HepG2 (cell line): Measurements from ENCODE around the gene AKIRIN1. TPM values are rescaled to one million over a fixed set of nuclear protein-coding genes. Genes with fewer than 3 reads are reported as not detected.
A peak's percentile ranks its signal among the peaks of the same experiment; 100 is the strongest.

ENCODE experiments used
- DNMT3B ChIP-seq: conservative IDR thresholded peaks from 2 replicates; pipeline ENCODE4 v1.6.1; 2016; ENCODE audit warnings: missing biosample characterization, control low read depth
- FOXO1 ChIP-seq: sonication (generic); formaldehyde crosslinking; IDR thresholded peaks from 2 replicates; pipeline ENCODE4 v1.4.0; 2020; ENCODE audit warnings: missing genetic modification reagents
- GABPB1 ChIP-seq: IDR thresholded peaks from 2 replicates; pipeline ENCODE4 v1.6.1; 2016; ENCODE audit warnings: mild to moderate bottlenecking, missing genetic modification reagents, moderate library complexity, missing compliant biosample characterization
- NFE2L1 ChIP-seq: sonication (generic); formaldehyde crosslinking; IDR thresholded peaks from 2 replicates; pipeline ENCODE4 v1.4.0; 2020; ENCODE audit warnings: missing genetic modification reagents, mild to moderate bottlenecking, borderline replicate concordance
- NFKBIZ ChIP-seq: IDR thresholded peaks from 2 replicates; pipeline ENCODE4 v1.6.1; 2018; ENCODE audit warnings: missing genetic modification reagents, missing compliant biosample characterization
- PAF1 ChIP-seq: IDR thresholded peaks from 2 replicates; pipeline ENCODE4 v1.6.1; 2016; ENCODE audit warnings: missing genetic modification reagents, missing compliant biosample characterization
- POLR2A ChIP-seq, 2 experiments: IDR thresholded peaks; 2 replicates each; pipeline ENCODE4 v1.6.1; 2011; ENCODE audit warnings: low read depth in 2 of 2, low read length in 2 of 2, mild to moderate bottlenecking in 1 of 2, moderate library complexity in 1 of 2; ENCODE audit not compliant: insufficient read depth in 1 of 2
- RBM39 ChIP-seq: fragments of 200-400 bp; formaldehyde crosslinking; IDR thresholded peaks from one replicate; pipeline ENCODE4 v1.6.1; 2018; ENCODE audit warnings: antibody characterized with exemption, mild to moderate bottlenecking, low read depth, low read length; ENCODE audit not compliant: poor library complexity, severe bottlenecking
- RNF2 ChIP-seq: fragments of 450-650 bp; conservative IDR thresholded peaks from 2 replicates; pipeline ENCODE4 v1.6.1; 2016; ENCODE audit warnings: low read depth
- SAP130 ChIP-seq: IDR thresholded peaks from 2 replicates; pipeline ENCODE4 v1.6.1; 2016; ENCODE audit warnings: low read depth
- SRF ChIP-seq: IDR thresholded peaks from 2 replicates; pipeline ENCODE4 v1.6.1; 2011; ENCODE audit warnings: mild to moderate bottlenecking, low read depth, low read length, moderate library complexity
- THAP11 ChIP-seq: IDR thresholded peaks from 2 replicates; pipeline ENCODE4 v1.6.1; 2016; ENCODE audit warnings: missing biosample characterization, missing genetic modification reagents
- WIZ ChIP-seq: sonication (generic); formaldehyde crosslinking; IDR thresholded peaks from 2 replicates; pipeline ENCODE4 v1.5.1; 2020; ENCODE audit warnings: mild to moderate bottlenecking, missing genetic modification reagents
- ZBTB1 ChIP-seq: sonication (generic); formaldehyde crosslinking; IDR thresholded peaks from 2 replicates; pipeline ENCODE4 v1.4.0; 2020; ENCODE audit warnings: missing genetic modification reagents, borderline replicate concordance
- ZNF251 ChIP-seq: sonication (generic); formaldehyde crosslinking; IDR thresholded peaks from 2 replicates; pipeline ENCODE4 v1.9.0; 2021; ENCODE audit warnings: mild to moderate bottlenecking, missing genetic modification reagents
- ZNF256 ChIP-seq: sonication (generic); formaldehyde crosslinking; conservative IDR thresholded peaks from 2 replicates; pipeline ENCODE4 v1.4.0; 2020; ENCODE audit warnings: missing genetic modification reagents
- ZNF563 ChIP-seq: sonication (generic); formaldehyde crosslinking; IDR thresholded peaks from 2 replicates; pipeline ENCODE4 v1.8.0; 2022; ENCODE audit warnings: mild to moderate bottlenecking, moderate library complexity, missing genetic modification reagents
- ZSCAN31 ChIP-seq: sonication (generic); formaldehyde crosslinking; IDR thresholded peaks from 2 replicates; pipeline ENCODE4 v1.5.0; 2020; ENCODE audit warnings: low read depth, mild to moderate bottlenecking, missing genetic modification reagents
- polyA plus RNA-seq, 8 experiments: library from polyadenylated mRNA; depleted of rRNA in 3 of 8; stranded (reverse) in 7 of 8; unstranded in 1 of 8; fragments of >200 nt; fragmentation: Illumina TruSeq in 4 of 8; extraction: Trizol in 4 of 8; gene quantifications; 2 replicates each; pipeline versions ENCODE4 v1.2.1 to v1.2.3, GENCODE V29; 2011 to 2016; ENCODE audit warnings: low read depth in 4 of 8, missing spikeins in 1 of 8, mixed read lengths in 1 of 8; ENCODE audit not compliant: insufficient read depth in 1 of 8
- total RNA-seq, 5 experiments: library from RNA; depleted of rRNA; stranded (reverse); fragments of >200 nt; fragmentation: Illumina TruSeq; extraction: Trizol; gene quantifications; 2 replicates each; pipeline ENCODE4 v1.2.3, GENCODE V29; 2016; ENCODE audit warnings: low read depth in 1 of 5
- TF ChIP-seq, protein P1 (sequence below): sonication (generic); formaldehyde crosslinking; IDR thresholded peaks from 2 replicates; pipeline ENCODE4 v1.5.0; 2020; ENCODE audit warnings: mild to moderate bottlenecking, missing genetic modification reagents, moderate library complexity
- TF ChIP-seq, protein P2 (sequence below): sonication (generic); formaldehyde crosslinking; IDR thresholded peaks from 2 replicates; pipeline ENCODE4 v1.4.0; 2020; ENCODE audit warnings: mild to moderate bottlenecking, missing genetic modification reagents
- TF ChIP-seq, protein P3 (sequence below): sonication (generic); formaldehyde crosslinking; IDR thresholded peaks from 2 replicates; pipeline ENCODE4 v1.5.0; 2020; ENCODE audit warnings: missing genetic modification reagents, mild to moderate bottlenecking, borderline replicate concordance
- TF ChIP-seq, protein P4 (sequence below): sonication (generic); formaldehyde crosslinking; IDR thresholded peaks from 2 replicates; pipeline ENCODE4 v1.5.1; 2020; ENCODE audit warnings: mild to moderate bottlenecking, missing genetic modification reagents, moderate library complexity

Gene AKIRIN1
- total and polyA plus RNA-seq, 2 of the 13 experiments (the other 11 are each of a cell fraction or from before 2014, with no cell fraction given), result 123 to 157 TPM

DNA sequence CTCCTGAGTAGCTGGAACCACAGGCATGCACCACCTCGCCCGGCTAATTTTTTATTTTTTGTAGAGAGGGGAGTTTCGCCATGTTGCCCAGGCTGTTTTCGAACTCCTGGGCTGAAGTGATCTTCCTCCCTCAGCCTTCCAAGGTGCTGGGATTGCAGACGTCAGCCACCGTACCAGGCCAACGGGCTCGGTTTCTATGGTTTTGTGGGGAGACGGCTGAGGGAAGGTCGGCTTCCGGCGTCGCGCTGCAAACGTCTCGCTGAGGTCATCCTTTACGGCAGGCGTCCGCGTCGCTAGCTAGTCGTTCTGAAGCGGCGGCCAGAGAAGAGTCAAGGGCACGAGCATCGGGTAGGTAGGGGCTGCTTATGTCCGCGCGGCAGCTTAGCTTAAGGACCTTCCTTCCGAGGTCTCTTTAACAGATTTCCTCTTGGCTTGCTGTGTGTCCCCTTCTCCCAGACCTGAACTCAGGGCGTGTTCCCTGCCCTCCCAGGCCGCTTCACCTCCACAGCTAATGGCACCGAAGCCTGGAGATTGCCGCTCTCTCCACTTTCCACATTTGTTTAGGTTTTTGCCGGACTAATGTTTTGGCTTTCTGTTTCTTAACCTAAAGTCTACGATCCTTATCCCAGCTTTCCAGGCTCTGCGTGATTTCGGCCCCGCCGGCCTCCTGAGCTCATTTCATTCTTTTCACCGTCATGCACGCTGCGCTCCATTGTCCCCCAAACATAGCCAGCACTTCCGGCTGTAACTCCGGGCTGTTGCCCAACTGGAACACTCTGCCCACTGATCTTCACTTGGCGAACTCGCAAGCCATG, 35.2 kb downstream of the AKIRIN1 start, which contains the start of gene NDUFS5 (continued):
- TF ChIP-seq, protein P1, sequence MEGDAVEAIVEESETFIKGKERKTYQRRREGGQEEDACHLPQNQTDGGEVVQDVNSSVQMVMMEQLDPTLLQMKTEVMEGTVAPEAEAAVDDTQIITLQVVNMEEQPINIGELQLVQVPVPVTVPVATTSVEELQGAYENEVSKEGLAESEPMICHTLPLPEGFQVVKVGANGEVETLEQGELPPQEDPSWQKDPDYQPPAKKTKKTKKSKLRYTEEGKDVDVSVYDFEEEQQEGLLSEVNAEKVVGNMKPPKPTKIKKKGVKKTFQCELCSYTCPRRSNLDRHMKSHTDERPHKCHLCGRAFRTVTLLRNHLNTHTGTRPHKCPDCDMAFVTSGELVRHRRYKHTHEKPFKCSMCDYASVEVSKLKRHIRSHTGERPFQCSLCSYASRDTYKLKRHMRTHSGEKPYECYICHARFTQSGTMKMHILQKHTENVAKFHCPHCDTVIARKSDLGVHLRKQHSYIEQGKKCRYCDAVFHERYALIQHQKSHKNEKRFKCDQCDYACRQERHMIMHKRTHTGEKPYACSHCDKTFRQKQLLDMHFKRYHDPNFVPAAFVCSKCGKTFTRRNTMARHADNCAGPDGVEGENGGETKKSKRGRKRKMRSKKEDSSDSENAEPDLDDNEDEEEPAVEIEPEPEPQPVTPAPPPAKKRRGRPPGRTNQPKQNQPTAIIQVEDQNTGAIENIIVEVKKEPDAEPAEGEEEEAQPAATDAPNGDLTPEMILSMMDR (CRISPR knock-in tag), result no peak
- TF ChIP-seq ZNF251 (CRISPR knock-in tag), result no peak
- 0 out of 2 replicates have a peak, but pooled peaks have one; percentile 37 for TF ChIP-seq FOXO1 (CRISPR knock-in tag)
- no peak for TF ChIP-seq ZBTB1 (CRISPR knock-in tag)
- TF ChIP-seq ZNF256, result 0 out of 2 replicates have a peak, but pooled peaks have one; percentile 40
- no peak for TF ChIP-seq RNF2
- no peak for TF ChIP-seq SRF
- TF ChIP-seq GABPB1 (CRISPR knock-in tag), result peak; percentile 94
- TF ChIP-seq THAP11 (CRISPR knock-in tag), result peak; percentile 86
- no peak for TF ChIP-seq RBM39
- TF ChIP-seq ZNF563 (CRISPR knock-in tag), result no peak
- TF ChIP-seq, protein P2, sequence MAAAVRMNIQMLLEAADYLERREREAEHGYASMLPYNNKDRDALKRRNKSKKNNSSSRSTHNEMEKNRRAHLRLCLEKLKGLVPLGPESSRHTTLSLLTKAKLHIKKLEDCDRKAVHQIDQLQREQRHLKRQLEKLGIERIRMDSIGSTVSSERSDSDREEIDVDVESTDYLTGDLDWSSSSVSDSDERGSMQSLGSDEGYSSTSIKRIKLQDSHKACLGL, result no peak; the same call in 1 of the 2 replicates
- no peak; the same call in 1 of the 2 replicates for TF ChIP-seq DNMT3B (CRISPR knock-in tag)
- TF ChIP-seq WIZ (CRISPR knock-in tag), result 0 out of 2 replicates have a peak, but pooled peaks have one; percentile 69
- TF ChIP-seq, protein P3, sequence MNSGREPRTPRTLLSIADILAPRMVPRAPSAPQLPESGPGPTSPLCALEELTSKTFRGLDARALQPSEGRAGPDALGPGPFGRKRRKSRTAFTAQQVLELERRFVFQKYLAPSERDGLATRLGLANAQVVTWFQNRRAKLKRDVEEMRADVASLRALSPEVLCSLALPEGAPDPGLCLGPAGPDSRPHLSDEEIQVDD, result no peak
- no peak for TF ChIP-seq NFE2L1 (CRISPR knock-in tag)
- peak; percentile 92 for TF ChIP-seq SAP130 (CRISPR knock-in tag)
- TF ChIP-seq POLR2A (IDR thresholded peaks at IDR 0.05; ENCODE audit: insufficient read depth in 1 of 2, low read depth in 2 of 2, low read length in 2 of 2), result peak; percentile 92 to 93
- no peak for TF ChIP-seq PAF1 (CRISPR knock-in tag)
- peak; percentile 53 for TF ChIP-seq ZSCAN31
- TF ChIP-seq, protein P4, sequence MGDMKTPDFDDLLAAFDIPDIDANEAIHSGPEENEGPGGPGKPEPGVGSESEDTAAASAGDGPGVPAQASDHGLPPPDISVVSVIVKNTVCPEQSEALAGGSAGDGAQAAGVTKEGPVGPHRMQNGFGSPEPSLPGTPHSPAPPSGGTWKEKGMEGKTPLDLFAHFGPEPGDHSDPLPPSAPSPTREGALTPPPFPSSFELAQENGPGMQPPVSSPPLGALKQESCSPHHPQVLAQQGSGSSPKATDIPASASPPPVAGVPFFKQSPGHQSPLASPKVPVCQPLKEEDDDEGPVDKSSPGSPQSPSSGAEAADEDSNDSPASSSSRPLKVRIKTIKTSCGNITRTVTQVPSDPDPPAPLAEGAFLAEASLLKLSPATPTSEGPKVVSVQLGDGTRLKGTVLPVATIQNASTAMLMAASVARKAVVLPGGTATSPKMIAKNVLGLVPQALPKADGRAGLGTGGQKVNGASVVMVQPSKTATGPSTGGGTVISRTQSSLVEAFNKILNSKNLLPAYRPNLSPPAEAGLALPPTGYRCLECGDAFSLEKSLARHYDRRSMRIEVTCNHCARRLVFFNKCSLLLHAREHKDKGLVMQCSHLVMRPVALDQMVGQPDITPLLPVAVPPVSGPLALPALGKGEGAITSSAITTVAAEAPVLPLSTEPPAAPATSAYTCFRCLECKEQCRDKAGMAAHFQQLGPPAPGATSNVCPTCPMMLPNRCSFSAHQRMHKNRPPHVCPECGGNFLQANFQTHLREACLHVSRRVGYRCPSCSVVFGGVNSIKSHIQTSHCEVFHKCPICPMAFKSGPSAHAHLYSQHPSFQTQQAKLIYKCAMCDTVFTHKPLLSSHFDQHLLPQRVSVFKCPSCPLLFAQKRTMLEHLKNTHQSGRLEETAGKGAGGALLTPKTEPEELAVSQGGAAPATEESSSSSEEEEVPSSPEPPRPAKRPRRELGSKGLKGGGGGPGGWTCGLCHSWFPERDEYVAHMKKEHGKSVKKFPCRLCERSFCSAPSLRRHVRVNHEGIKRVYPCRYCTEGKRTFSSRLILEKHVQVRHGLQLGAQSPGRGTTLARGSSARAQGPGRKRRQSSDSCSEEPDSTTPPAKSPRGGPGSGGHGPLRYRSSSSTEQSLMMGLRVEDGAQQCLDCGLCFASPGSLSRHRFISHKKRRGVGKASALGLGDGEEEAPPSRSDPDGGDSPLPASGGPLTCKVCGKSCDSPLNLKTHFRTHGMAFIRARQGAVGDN (CRISPR knock-in tag), result peak; percentile 90
- TF ChIP-seq NFKBIZ, result no peak
